Right atrium auricular region (tissue), 2 donors: Measurements from ENCODE around the gene PRUNE2. TPM values are rescaled to one million over a fixed set of nuclear protein-coding genes. Genes with fewer than 3 reads are reported as not detected.

ENCODE experiments used
- DNase-seq: peaks from one replicate; pipeline ENCODE4 v3.0.0-alpha.2; 2019; ENCODE audit warnings: low spot score
- H3K27ac ChIP-seq, 2 donors: fragments of 200-600 bp; sonication (generic); 1 replicate in 1 of 2; 2 replicates in 1 of 2; pipeline ENCODE4 v1.5.1; 2016 to 2019
- H3K27me3 ChIP-seq, 2 donors: fragments of 200-600 bp; sonication (generic); one replicate each; pipeline versions ENCODE4 v1.5.1 to v1.6.0; 2017 to 2019
- H3K36me3 ChIP-seq: fragments of 200-600 bp; sonication (generic); one replicate; pipeline ENCODE4 v1.5.1; 2016
- H3K4me1 ChIP-seq, 2 donors: fragments of 200-600 bp; sonication (generic); one replicate each; pipeline versions ENCODE4 v1.5.1 to v1.6.0; 2017 to 2019
- H3K4me3 ChIP-seq, 2 donors: fragments of 200-600 bp; sonication (generic); 1 replicate in 1 of 2; 2 replicates in 1 of 2; pipeline ENCODE4 v1.5.1; 2017 to 2019; ENCODE audit warnings: mild to moderate bottlenecking in 1 of 2, moderate library complexity in 1 of 2
- H3K9me3 ChIP-seq, 2 donors: fragments of 200-600 bp; sonication (generic); one replicate each; pipeline ENCODE4 v1.5.1; 2019
- CTCF ChIP-seq, 2 donors: fragments of 200-600 bp; sonication (generic); IDR thresholded peaks; one replicate each; pipeline ENCODE4 v1.5.1; 2019; ENCODE audit warnings: antibody characterized with exemption in 2 of 2
- total RNA-seq, 2 donors: library from RNA; depleted of rRNA; stranded (reverse); fragments of >200 nt; gene quantifications; one replicate each; pipeline ENCODE4 v1.1.0, GENCODE V29; 2016

PRUNE2 gene
- total RNA-seq, 2 donors from 2014 or later = 15.4 to 28.5 TPM

- H3K36me3 ChIP-seq = no peaks in the 10 kb centered on the region
- H3K9me3 ChIP-seq = no peaks in the 10 kb centered on the region
- no peak for DNase-seq
- no peak overlapping the region for H3K4me3 ChIP-seq
- H3K4me1 ChIP-seq = no peaks in the 10 kb centered on the region
- H3K27ac ChIP-seq = no peak overlapping the region
- TF ChIP-seq CTCF (IDR thresholded peaks at IDR 0.05) = no peak
- H3K27me3 ChIP-seq = no peaks in the 10 kb centered on the region
These were observed 180.8 kb downstream of the PRUNE2 start for GRCh38 chr9:76725011-76725546.

DNA sequence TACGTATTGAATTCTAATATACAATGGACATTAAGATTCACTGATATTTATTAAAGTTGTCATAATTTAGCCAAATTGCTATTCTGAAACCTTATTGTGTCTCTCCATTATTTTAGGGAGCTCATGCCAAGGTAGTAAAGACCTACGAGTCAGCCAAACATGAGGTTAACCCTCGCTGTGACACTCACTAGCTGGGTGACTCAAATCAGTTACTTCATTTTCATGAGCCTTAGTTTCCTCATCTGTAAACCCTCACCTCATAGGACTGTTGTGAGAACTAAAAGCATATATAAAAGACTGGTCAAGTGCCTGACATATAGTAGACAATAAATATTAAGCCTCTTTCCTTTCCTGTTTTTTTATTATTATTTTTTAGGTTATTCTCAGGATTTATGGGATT is 185.7 kb downstream of the PRUNE2 start:
- no peak for DNase-seq
- Histone ChIP-seq H3K4me1 (no peaks in the 10 kb centered on the region), H3K9me3 (no peaks in the 10 kb centered on the region), H3K36me3 (no peaks in the 10 kb centered on the region), H3K27me3 (no peaks in the 10 kb centered on the region), H3K4me3 (no peak overlapping the region), H3K27ac (no peak overlapping the region)
- TF ChIP-seq CTCF (IDR thresholded peaks at IDR 0.05) = no peak

GRCh38 chr9:76718166-76718565 is 187.7 kb downstream of the PRUNE2 start:
- Histone ChIP-seq H3K4me1 (no peaks in the 10 kb centered on the region), H3K9me3 (no peaks in the 10 kb centered on the region), H3K27me3 (no peaks in the 10 kb centered on the region), H3K36me3 (no peaks in the 10 kb centered on the region), H3K4me3 (no peak overlapping the region), H3K27ac (no peak overlapping the region)
- no peak for DNase-seq
- TF ChIP-seq CTCF (IDR thresholded peaks at IDR 0.05) = no peak

DNA sequence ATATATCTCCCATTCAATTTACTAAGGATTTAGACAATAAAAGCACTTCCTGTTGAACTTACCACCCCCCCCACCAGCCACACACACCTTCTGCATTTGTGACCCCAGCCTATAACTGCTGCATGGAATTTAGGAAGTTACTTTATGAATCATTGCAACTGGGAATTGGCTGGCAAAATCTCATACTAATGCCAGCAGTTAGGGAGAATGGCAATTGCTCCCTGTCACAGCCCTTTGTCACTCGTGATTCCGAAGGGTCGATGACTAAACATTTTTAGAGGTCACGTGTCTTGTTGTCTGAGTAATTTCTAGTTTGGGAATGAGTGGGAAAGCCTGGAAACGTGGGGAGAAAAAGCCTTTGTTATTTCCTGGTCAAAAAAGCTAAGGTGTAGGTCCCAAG is 188.3 kb downstream of the PRUNE2 start:
- H3K4me3 ChIP-seq = no peak overlapping the region
- TF ChIP-seq CTCF (IDR thresholded peaks at IDR 0.05) = no peak
- H3K9me3 ChIP-seq = no peaks in the 10 kb centered on the region
- no peaks in the 10 kb centered on the region for H3K4me1 ChIP-seq
- no peaks in the 10 kb centered on the region for H3K27me3 ChIP-seq
- H3K36me3 ChIP-seq = no peaks in the 10 kb centered on the region
- no peak for DNase-seq
- H3K27ac ChIP-seq = no peak overlapping the region

- TF ChIP-seq CTCF (IDR thresholded peaks at IDR 0.05) = no peak
- Histone ChIP-seq H3K27ac (no peak overlapping the region), H3K36me3 (no peaks in the 10 kb centered on the region), H3K27me3 (no peaks in the 10 kb centered on the region), H3K9me3 (no peaks in the 10 kb centered on the region), H3K4me3 (no peak overlapping the region), H3K4me1 (no peaks in the 10 kb centered on the region)
- DNase-seq = no peak
These were observed 188.7 kb downstream of the PRUNE2 start for GRCh38 chr9:76717176-76717575.

GRCh38 chr9:76716085-76716672 is 189.7 kb downstream of the PRUNE2 start:
- H3K9me3 ChIP-seq = no peaks in the 10 kb centered on the region
- H3K4me3 ChIP-seq = no peak overlapping the region
- DNase-seq = no peak
- no peaks in the 10 kb centered on the region for H3K27me3 ChIP-seq
- no peaks in the 10 kb centered on the region for H3K36me3 ChIP-seq
- no peaks in the 10 kb centered on the region for H3K4me1 ChIP-seq
- H3K27ac ChIP-seq = no peak overlapping the region
- no peak for TF ChIP-seq CTCF (IDR thresholded peaks at IDR 0.05)
